ENCODE data around the gene TMEM106C.

The TMEM106C gene, protein sequence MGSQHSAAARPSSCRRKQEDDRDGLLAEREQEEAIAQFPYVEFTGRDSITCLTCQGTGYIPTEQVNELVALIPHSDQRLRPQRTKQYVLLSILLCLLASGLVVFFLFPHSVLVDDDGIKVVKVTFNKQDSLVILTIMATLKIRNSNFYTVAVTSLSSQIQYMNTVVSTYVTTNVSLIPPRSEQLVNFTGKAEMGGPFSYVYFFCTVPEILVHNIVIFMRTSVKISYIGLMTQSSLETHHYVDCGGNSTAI

GRCh38 chr12:47963340-47964040 is at the start of gene TMEM106C:
Gene TMEM106C (plus strand): TSS chr12:47963596. CDS start chr12:47964237, 641 bp downstream.
- DNase-seq (ENCODE audit: low read depth in 1 of 2, low spot score in 1 of 2): peak; percentile 81 to 88

DNA sequence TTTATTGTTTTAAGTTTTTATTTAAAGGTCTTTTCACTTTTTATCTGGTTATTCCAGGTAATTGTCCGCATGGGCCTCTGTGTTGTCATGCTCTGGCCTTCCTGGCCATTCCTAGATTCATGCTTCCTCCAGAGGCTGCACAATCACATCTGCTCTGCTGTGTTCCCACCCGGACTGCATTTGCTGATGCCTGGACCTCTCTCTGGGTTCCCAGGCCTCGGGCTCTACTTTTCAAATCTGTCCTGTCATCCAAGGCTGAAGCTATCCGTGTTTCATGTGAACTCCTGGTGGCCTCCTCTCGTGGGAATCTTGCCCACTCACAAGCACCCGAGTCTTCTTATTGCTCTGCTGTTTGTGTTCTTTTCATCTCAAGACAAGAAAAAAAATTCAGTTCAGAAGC is 42.5 kb upstream of the TMEM106C start:
- DNase-seq (ENCODE audit: low read depth in 1 of 2, low spot score in 1 of 2): no peak

DNA sequence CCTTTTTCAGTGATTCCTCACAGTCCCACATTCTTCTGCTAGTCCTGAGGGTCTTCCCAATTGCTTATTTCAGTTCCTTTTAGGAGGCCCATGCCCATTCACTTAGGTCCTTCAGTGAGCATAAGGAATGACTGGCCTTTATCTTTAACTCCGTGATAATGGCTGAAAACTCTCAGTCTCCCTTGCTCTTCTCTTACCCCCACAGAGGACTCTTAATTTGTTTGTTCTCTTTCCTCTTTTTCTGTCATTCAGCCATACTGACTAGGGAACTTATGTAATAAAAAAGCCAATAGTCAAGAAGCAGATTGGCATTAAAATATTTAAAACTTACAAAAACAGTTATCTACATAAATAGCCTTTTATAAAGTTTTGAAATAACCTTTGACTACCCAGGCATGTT is 41.5 kb upstream of the TMEM106C start:
- DNase-seq (ENCODE audit: low read depth in 1 of 2, low spot score in 1 of 2): no peak

DNA sequence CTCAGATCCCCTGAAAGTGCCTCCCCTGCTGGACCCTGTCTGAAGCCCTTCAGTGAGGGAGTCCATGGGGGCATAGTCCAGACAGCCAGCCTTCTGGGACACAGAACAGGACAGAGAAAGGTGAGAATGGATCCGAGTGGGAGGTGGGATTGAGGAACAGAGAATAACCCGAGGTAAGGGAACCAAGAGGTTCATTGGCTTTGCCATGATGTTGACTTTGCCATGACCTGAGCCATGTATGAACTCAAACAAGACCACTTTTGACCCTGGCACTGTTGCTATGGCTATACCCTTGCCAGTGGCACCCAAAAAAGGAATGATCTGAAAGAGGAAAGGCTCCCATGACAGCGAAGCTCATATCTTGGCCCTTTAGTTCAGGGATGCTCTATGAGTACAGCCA is 36.0 kb upstream of the TMEM106C start:
- DNase-seq (ENCODE audit: low read depth in 1 of 2, low spot score in 1 of 2): no peak

DNA sequence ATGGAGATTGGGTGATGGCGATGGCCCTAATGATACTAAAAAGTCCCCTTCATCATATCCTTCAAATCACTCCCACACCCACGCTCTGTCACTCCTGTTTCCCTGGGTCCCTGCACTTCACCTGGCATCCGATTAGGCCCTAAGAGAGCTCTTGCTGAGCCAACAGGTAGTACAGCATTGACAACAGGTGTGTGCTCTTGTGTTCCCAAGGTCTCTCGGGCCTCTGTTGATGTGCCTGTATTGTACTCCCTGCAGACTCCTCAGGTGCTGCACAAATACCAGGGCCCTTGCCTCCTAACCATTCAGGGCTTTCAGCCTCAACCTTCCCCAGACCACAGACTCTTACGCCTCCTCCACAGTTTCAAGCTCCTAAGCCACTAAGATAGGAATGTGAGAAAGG is 32.8 kb upstream of the TMEM106C start:
- DNase-seq (ENCODE audit: low read depth in 1 of 2, low spot score in 1 of 2): no peak

GRCh38 chr12:47931187-47931586 is 32.2 kb upstream of the TMEM106C start:
- no peak for DNase-seq (ENCODE audit: low read depth in 1 of 2, low spot score in 1 of 2)

GRCh38 chr12:47935184-47935583 is 28.2 kb upstream of the TMEM106C start:
- no peak for DNase-seq (ENCODE audit: low read depth in 1 of 2, low spot score in 1 of 2)

- no peak for DNase-seq (ENCODE audit: low read depth in 1 of 2, low spot score in 1 of 2)
Measured at GRCh38 chr12:47938093-47938492, 25.3 kb upstream of the TMEM106C start.

- no peak for DNase-seq (ENCODE audit: low read depth in 1 of 2, low spot score in 1 of 2)
Measured at GRCh38 chr12:47938594-47938993, 24.8 kb upstream of the TMEM106C start.

- no peak for DNase-seq (ENCODE audit: low read depth in 1 of 2, low spot score in 1 of 2)
Measured at GRCh38 chr12:47939009-47939601, 24.3 kb upstream of the TMEM106C start.

- no peak for DNase-seq (ENCODE audit: low read depth in 1 of 2, low spot score in 1 of 2)
Measured at GRCh38 chr12:47940773-47941474, 22.5 kb upstream of the TMEM106C start.

DNA sequence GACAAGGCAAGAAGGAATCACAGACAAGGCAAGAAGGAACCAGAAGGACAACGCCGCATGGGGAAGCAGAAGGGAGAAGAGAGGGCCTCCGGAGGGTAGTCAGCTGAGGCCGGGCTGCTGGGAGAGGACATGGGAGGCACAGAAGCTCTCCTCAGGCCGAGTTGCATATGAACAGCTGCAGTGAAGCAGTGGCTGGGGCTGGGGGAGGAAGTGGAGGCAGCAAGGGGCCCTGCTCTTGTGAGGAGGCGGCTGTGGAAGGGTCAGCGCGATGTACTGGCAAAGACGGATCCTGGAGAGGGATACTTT is 22.0 kb upstream of the TMEM106C start:
- DNase-seq (ENCODE audit: low read depth in 1 of 2, low spot score in 1 of 2): no peak

DNA sequence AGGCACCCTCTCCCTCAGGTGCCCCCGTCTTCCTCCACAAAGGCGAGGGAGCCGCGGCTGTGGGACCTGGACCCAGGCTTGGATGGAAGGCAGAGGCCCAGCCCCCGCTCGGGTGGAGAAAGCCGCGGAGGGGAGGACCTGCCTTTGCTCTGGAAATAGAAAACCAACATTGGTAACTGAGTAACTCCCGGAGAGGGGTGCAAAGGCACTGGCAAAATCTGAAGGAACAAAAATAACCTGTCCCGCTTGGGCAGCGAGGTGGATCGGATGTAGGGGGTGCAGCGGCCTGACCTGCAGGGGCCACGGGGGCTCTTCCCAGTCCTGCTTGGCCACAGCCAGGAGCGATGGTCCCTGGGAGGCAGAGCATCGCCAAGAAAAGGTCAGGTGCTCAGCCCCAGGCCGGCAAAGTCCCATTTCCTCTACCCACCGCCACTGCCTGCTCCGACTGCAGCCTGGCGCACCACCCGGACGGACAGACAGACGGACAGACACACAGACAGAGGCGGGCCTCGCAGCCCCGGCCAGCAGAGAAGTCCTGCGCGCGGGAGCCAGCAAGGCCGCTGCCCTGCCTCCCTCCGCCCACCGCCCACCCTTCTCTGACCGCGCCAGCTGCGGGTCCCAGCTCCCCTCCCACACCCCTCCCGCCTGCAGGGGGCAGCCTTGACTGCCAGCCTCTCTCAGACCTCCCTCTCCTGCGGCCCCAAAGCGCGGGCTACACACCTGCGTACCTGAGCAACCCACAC is 21.4 kb upstream of the TMEM106C start:
- peak in 1 of 2 donors; percentile 30 for DNase-seq (ENCODE audit: low read depth in 1 of 2, low spot score in 1 of 2)

DNA sequence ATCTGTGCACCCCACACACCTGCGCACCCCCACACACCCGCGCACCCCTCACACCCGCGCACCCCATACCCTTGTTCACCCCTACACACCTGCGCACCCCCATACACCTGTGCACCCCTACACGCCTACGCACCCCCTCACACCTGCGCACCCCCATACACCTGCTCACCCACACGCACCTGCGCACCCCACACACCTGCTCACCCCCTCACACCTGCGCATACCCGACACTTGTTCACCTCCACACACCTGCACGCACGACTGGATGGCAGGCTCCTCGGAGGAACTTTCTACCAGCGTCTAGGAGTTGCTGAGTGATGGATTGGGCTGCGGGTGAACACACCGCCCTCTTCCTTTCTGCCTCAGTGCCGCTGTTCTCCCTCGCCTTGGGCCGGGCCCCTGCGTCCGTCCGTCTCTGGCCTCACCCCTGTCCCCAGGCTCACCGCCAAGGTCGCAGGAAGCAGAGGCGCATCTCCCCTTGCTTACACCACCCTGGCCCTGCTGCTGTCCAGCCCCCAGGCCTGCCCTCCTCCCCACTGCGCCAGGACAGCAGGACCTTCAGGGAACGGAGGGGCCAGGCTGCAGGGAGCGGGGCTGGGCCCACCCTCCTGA is 20.7 kb upstream of the TMEM106C start:
- no peak for DNase-seq (ENCODE audit: low read depth in 1 of 2, low spot score in 1 of 2)

- no peak for DNase-seq (ENCODE audit: low read depth in 1 of 2, low spot score in 1 of 2)
Measured at GRCh38 chr12:47943623-47944340, 19.6 kb upstream of the TMEM106C start.

- DNase-seq (ENCODE audit: low read depth in 1 of 2, low spot score in 1 of 2): no peak
Measured at GRCh38 chr12:47944685-47945340, 18.6 kb upstream of the TMEM106C start.

DNA sequence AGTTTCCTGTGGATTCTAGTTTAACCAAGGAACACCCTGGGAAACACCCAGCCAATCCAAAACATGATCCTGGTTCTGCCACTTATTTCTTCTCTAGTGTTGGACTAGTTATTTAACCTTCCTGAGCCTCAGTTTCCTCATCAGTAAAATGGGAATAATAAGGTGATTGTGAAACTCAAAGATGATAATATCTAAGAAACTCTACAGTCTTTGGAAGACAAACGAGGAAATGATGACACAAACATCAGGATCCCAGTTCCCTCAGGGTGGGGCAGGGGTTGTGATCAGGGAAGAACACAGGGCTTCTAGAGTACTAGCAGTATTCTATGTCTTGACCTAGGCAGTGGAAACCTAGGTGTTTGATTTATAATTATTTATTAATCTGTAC is 18.1 kb upstream of the TMEM106C start:
- no peak for DNase-seq (ENCODE audit: low read depth in 1 of 2, low spot score in 1 of 2)

- no peak for DNase-seq (ENCODE audit: low read depth in 1 of 2, low spot score in 1 of 2)
Measured at GRCh38 chr12:47946413-47947323, 16.7 kb upstream of the TMEM106C start.

DNA sequence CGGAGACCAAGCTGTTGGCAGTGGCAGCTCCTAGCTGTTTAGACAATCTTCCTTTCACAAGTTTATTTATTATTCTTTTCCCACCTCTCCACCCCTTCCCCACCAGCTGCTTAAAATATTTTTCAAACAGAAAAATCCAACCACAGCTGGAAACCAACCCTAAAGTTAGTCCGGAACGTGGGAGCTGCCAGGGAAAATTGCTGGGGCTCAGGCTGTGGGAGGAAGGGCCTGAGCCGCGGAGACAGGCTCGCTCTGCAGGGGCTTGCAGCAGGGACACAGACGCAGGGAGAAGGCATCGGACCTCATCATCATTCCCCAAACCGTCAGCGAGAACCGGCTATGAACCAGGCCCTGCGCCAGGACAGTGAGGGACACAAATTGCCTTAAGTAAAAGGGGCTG is 16.1 kb upstream of the TMEM106C start:
- no peak for DNase-seq (ENCODE audit: low read depth in 1 of 2, low spot score in 1 of 2)
